GM12891 (cell line): Measurements from ENCODE around the gene FMO5.

Source experiments
- PAX5 ChIP-seq: IDR thresholded peaks from 2 replicates; pipeline ENCODE4 v1.6.1; 2011; ENCODE audit warnings: low read length, moderate library complexity, mild to moderate bottlenecking; ENCODE audit not compliant: insufficient read depth, severe bottlenecking
- POLR2A ChIP-seq: IDR thresholded peaks from 2 replicates; pipeline ENCODE4 v1.6.1; 2011; ENCODE audit warnings: low read depth, low read length, control low read depth
- POLR2AphosphoS5 ChIP-seq: IDR thresholded peaks from 2 replicates; pipeline ENCODE4 v1.6.1; 2011; ENCODE audit warnings: low read depth, low read length, control low read depth
- POU2F2 ChIP-seq: IDR thresholded peaks from 2 replicates; pipeline ENCODE4 v1.6.1; 2011; ENCODE audit warnings: low read depth, mild to moderate bottlenecking, control low read depth, low read length, moderate library complexity
- SPI1 ChIP-seq: IDR thresholded peaks from 2 replicates; pipeline ENCODE4 v1.6.1; 2011; ENCODE audit warnings: low read depth, low read length, control low read depth
- TAF1 ChIP-seq: IDR thresholded peaks from 2 replicates; pipeline ENCODE4 v1.6.1; 2011; ENCODE audit warnings: low read depth, low read length, control low read depth

GRCh38 chr1:147264158-147264768 lies 39.1 kb upstream of the FMO5 start:
- TF ChIP-seq POLR2A (no peak), TAF1 (no peak), POLR2AphosphoS5 (no peak), SPI1 (no peak), POU2F2 (no peak), PAX5 (no peak)
